A673 (cell line): ENCODE measurements around the gene PLXNB3. TPM values are rescaled to one million over a fixed set of nuclear protein-coding genes. Genes with fewer than 3 reads are reported as not detected.
A peak's percentile ranks its signal among the peaks of the same experiment; 100 is the strongest.
"Not testable (repeated sequence)": the region's sequence is repeated elsewhere in the genome, so short reads cannot be mapped to it uniquely, and the experiment has no call there.

Experiments used
- BruUV-seq: library from RNA; stranded (reverse); fragments of 400-500 nt; replicated peaks from 2 replicates; lab custom pipeline; 2021; lab: Mats Ljungman, UMichigan
- CTCF ChIA-PET: fragments of 300-600 bp; sonication (Branson Sonifier 250); formaldehyde crosslinking; loops from one replicate; lab custom pipeline; 2022; ENCODE audit warnings: antibody characterized with exemption; lab: Charles Lee
- POLR2A ChIA-PET: fragments of 300-600 bp; sonication (Branson Sonifier 250); formaldehyde crosslinking; loops from one replicate; lab custom pipeline; 2022; ENCODE audit warnings: antibody characterized with exemption; ENCODE audit not compliant: low non-redundant PET; lab: Charles Lee
- DNase-seq: peaks from one replicate; pipeline ENCODE4 v3.0.0-alpha.2; 2015; ENCODE audit warnings: low spot score
- H3K27ac ChIP-seq: fragments of 200-600 bp; sonication (generic); 2 replicates; pipeline ENCODE4 v1.5.1; 2016; ENCODE audit warnings: mixed run types, low read depth, mild to moderate bottlenecking, mixed read lengths, antibody characterized with exemption, low read length; ENCODE audit not compliant: poor library complexity, severe bottlenecking
- H3K27me3 ChIP-seq: fragments of 200-600 bp; sonication (generic); replicated peaks from 2 replicates; pipeline ENCODE4 v1.6.1; 2017; ENCODE audit warnings: mixed run types, low read depth, mild to moderate bottlenecking, mixed read lengths, antibody characterized with exemption, low read length; ENCODE audit not compliant: insufficient read depth, poor library complexity
- H3K36me3 ChIP-seq: fragments of 200-600 bp; sonication (generic); 2 replicates; pipeline ENCODE4 v1.6.1; 2016; ENCODE audit warnings: mixed run types, mild to moderate bottlenecking, mixed read lengths, antibody characterized with exemption, low read length; ENCODE audit not compliant: insufficient read depth, poor library complexity, severe bottlenecking
- H3K4me1 ChIP-seq: fragments of 200-600 bp; sonication (generic); 2 replicates; pipeline ENCODE4 v1.6.1; 2017; ENCODE audit warnings: mixed run types, mild to moderate bottlenecking, mixed read lengths, antibody characterized with exemption, low read length; ENCODE audit not compliant: insufficient read depth, poor library complexity, severe bottlenecking
- H3K4me3 ChIP-seq: fragments of 200-600 bp; sonication (generic); 2 replicates; pipeline ENCODE4 v1.5.1; 2016; ENCODE audit warnings: low read depth, mixed run types, mild to moderate bottlenecking, mixed read lengths, low read length; ENCODE audit not compliant: poor library complexity, severe bottlenecking
- H3K9me3 ChIP-seq: fragments of 200-600 bp; sonication (generic); 2 replicates; pipeline ENCODE4 v1.6.1; 2016; ENCODE audit warnings: mixed run types, low read depth, mild to moderate bottlenecking, mixed read lengths, antibody characterized with exemption, low read length; ENCODE audit not compliant: poor library complexity, severe bottlenecking
- EZH2 ChIP-seq: fragments of 200-600 bp; sonication (generic); IDR thresholded peaks from 2 replicates; pipeline ENCODE4 v1.6.1; 2017; ENCODE audit warnings: borderline replicate concordance, low read depth, mild to moderate bottlenecking, mixed read lengths, antibody characterized with exemption, low read length; ENCODE audit not compliant: poor library complexity, severe bottlenecking
- intact Hi-C: fragments of 100-400 bp; cut with micrococcal nuclease; formaldehyde crosslinking; loops from one replicate; pipeline ENCODE4 v1.10.0; 2022; ENCODE audit not compliant: unreplicated experiment
- total RNA-seq: library from RNA; stranded (reverse); gene quantifications from 2 replicates; pipeline ENCODE4 v1.2.3, GENCODE V29; 2021
- TF ChIP-seq, protein P1 (sequence below): fragments of 300-800, 200-600 bp; sonication (generic); conservative IDR thresholded peaks from 2 replicates; pipeline ENCODE4 v1.5.1; 2017; ENCODE audit warnings: low read depth, mild to moderate bottlenecking, antibody characterized with exemption, low read length, moderate library complexity, mixed read lengths

The PLXNB3 gene
- total RNA-seq, 1 experiment from 2014 or later = not detected

DNA sequence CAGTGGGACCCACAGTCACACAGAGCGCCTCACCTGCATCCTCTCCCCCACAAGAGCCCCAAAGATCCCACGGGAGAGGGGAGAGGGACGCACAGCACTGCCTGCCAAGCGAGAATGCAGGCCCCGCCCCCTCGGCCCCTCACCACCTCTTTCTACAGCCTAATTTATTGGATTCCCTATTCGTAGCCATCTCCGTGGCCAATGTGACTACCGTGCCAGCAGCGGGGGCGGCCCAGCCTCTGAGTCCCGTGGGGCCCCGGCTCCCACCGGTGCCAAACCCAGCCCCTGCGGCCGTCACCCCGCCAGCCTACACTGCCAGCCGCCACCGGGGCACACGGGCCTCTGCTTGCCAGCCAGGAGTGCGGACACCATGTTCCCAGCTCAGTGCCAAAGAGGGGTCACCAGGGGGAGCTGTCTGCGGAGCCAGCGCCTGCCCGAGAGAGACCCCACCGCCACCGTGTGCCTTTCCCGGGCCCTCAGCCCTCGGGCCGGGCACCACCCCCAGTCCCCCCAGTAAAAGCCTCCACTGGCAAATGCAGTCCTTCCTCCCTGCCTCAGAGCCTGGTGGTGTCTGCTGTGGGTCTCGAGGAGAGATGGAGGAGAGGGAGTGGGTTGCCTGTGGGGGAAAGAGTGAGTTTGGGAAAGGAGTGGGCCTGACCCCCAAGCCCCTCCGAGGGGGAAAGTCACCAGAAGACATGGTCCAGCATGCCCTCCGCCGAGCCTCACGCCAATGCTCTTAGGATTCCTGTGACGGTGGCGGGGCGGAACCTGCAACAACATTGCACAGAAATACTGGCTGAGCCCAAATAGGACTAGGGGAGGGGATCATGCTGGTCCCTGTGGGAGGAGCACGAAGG lies 19.6 kb upstream of the PLXNB3 start:
- no peak for TF ChIP-seq EZH2
- TF ChIP-seq, protein P1, sequence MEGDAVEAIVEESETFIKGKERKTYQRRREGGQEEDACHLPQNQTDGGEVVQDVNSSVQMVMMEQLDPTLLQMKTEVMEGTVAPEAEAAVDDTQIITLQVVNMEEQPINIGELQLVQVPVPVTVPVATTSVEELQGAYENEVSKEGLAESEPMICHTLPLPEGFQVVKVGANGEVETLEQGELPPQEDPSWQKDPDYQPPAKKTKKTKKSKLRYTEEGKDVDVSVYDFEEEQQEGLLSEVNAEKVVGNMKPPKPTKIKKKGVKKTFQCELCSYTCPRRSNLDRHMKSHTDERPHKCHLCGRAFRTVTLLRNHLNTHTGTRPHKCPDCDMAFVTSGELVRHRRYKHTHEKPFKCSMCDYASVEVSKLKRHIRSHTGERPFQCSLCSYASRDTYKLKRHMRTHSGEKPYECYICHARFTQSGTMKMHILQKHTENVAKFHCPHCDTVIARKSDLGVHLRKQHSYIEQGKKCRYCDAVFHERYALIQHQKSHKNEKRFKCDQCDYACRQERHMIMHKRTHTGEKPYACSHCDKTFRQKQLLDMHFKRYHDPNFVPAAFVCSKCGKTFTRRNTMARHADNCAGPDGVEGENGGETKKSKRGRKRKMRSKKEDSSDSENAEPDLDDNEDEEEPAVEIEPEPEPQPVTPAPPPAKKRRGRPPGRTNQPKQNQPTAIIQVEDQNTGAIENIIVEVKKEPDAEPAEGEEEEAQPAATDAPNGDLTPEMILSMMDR = peak; percentile 44; the same call in 1 of the 2 replicates

DNA sequence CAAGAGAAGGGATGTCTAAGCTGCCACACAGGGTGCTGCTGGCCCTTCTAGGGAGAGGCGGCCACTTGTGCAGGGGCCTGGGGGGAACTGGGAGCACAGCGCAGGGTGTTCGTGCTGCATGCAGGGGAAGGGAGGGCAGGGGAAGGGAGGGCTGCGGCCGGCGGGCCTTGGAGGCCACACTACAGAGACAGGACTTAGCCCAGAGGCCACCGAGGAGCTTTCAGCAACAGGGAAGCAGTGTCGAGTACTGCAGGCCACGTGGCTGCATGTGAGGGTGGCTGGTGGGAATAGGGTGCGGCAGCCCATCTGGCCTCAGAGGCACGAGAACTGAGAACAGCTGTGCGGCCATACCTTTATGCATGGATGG lies 19.0 kb upstream of the PLXNB3 start:
- H3K9me3 ChIP-seq, DNase-seq, H3K4me1 ChIP-seq, intact Hi-C loops, POLR2A ChIA-PET, H3K27me3 ChIP-seq, H3K4me3 ChIP-seq, BruUV-seq, H3K36me3 ChIP-seq, CTCF ChIA-PET, H3K27ac ChIP-seq: not testable (repeated sequence)

More for the DNA sequence above, 19.6 kb upstream of the PLXNB3 start:
- POLR2A ChIA-PET = no interaction called here
- peak overlapping the region; percentile 20 for H3K4me3 ChIP-seq
- CTCF ChIA-PET = no interaction called here
- peak; percentile 47 for DNase-seq
- H3K36me3 ChIP-seq = no peaks in the 10 kb centered on the region
- no peak overlapping the region for H3K27ac ChIP-seq
- no peaks in the 10 kb centered on the region for H3K27me3 ChIP-seq
- H3K4me1 ChIP-seq = no peaks in the 10 kb centered on the region
- intact Hi-C loops = no loop called here
- no peaks in the 10 kb centered on the region for H3K9me3 ChIP-seq
- BruUV-seq = no TSS peak

DNA sequence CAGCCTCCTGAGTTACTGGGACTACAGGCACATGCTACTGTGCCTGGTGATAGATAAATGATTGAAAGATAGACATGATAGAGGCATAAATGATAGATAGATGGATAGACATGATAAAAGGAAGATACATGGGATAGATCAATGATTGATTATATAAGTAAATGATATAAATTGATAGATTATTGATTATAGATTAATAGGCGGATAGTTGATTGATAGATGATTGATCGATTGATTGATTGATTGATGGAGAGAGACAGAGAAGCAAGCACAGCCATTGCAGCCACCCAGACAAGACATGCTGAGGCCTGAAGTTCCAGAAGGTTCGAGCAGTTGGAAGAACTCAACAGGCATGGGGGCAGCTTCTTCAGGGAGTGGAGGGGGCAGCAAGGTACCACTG lies 17.7 kb upstream of the PLXNB3 start:
- Histone ChIP-seq H3K9me3 (no peaks in the 10 kb centered on the region), H3K27ac (no peak overlapping the region), H3K36me3 (no peaks in the 10 kb centered on the region), H3K27me3 (no peaks in the 10 kb centered on the region), H3K4me1 (no peaks in the 10 kb centered on the region), H3K4me3 (no peak overlapping the region)
- intact Hi-C loops = no loop called here
- TF ChIP-seq EZH2 = no peak
- TF ChIP-seq, protein P1 = no peak
- DNase-seq = no peak
- POLR2A ChIA-PET = no interaction called here
- BruUV-seq = no TSS peak
- CTCF ChIA-PET = no interaction called here

DNA sequence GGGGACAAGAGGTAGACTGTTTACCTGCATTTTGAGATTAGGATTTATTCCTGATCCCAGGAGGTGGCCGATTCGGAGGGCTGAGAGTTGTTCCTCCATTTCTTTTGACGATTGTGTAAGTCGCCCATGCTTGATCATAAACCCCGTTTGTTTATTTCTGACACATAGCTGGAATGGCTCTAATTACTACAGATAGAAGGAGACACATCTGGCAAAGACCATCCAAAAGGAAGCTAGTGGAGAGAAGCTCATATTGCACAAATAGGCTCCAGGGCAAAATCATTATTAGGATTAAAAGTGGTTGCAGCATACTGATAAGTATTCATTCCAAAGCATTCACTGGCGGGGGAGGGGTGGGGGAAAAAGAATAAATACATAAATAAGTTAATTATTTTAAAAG lies 17.1 kb upstream of the PLXNB3 start:
- POLR2A ChIA-PET, intact Hi-C loops, H3K4me1 ChIP-seq, H3K9me3 ChIP-seq, H3K27ac ChIP-seq, H3K36me3 ChIP-seq, H3K4me3 ChIP-seq, BruUV-seq, DNase-seq, H3K27me3 ChIP-seq: not testable (repeated sequence)
- CTCF ChIA-PET = interaction anchor here (0.7 kb wide), 1 partner anchor 808 kb away, joined by 4 read pairs; no protein-coding TSS in a partner anchor

DNA sequence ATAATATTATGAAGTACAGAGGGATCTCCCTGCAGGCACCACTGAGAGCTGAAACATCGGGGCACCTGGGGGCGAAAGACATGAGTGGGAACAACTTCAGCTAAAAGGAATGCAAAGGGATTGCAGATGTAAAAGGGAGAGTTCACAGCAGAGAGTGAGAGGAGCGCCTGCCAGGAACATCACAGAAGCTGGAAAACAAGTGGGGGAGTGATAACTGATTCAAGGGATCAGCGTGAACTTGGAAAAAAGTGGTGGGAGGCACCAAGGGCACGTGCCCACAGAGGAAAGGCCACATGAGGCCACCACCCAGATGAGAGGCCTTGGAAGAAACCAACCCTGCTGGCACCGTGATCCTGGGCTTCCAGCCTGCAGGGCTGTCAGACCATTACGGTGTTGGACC lies 15.0 kb upstream of the PLXNB3 start:
- H3K9me3 ChIP-seq, intact Hi-C loops, H3K4me1 ChIP-seq, POLR2A ChIA-PET, H3K27me3 ChIP-seq, DNase-seq, BruUV-seq, H3K36me3 ChIP-seq, H3K27ac ChIP-seq, CTCF ChIA-PET, H3K4me3 ChIP-seq: not testable (repeated sequence)
